Measurements from ENCODE around the gene CNGA3. TPM values are rescaled to one million over a fixed set of nuclear protein-coding genes. Genes with fewer than 3 reads are reported as not detected.
A peak's percentile ranks its signal among the peaks of the same experiment; 100 is the strongest.

Gene CNGA3
- total RNA-seq: under 1 TPM in 1 of 4 donors, not detected in 3; 0.09 TPM

DNA sequence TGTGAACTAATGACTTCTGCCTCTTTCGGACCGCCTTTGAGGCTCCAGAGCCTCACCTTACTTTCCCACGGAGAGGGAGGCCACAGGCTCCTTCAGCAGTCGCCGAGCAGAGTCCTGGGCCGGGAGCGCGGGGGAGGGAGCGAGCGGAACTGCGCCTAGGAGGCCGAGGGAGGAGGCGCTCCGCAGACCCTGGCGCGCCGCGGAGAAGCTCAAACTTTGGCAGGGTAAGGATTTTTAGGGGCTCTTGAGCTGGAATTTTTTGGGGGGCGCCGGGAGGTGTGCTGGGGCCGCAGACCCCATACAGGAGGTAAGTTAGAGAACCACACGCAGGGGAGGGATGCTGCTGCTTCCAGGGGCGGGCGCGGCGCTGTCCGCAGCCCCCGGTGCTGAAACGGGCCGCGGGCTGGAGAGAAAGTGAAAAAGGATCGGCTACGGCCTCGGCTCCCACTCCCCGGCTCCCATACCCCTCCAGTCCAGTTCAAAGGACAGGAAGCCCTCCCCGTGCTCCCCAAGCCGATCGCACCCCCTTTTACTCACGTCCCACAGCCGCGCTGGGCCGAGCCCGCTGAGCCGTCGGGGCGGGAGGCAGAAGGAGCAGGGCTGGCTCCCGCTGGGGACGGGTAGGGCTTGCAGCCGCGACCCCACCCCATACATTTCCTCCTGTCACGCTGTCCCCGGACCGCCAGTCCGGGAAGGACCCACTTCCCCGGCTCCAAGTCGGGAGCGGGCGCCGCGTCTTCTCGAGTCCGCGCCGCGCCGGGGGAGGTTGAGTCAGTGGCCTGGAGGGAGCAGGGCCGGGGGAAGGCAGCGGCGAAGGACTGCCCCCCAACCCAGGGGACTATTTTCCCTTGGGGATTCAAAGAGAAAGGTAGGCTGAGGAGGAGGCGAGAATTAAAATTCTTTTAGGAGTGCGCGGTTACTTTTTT, at the start of gene CNGA3:
TSS of gene CNGA3 (plus strand) at position 146 of the 926 bp plus-strand sequence. CDS start 23,520 bp downstream, outside the sequence.
- no peak within 1 kb of the TSS for H3K27ac ChIP-seq
- ATAC-seq (no peak), DNase-seq (no peak)
- H3K9me3 ChIP-seq: no peaks in the 10 kb centered on the region
- intact Hi-C loops (cut with DNase I; ENCODE audit: low total_unique reads) (no loop called here), in situ Hi-C loops (cut with MboI; ENCODE audit: low sequenced_read_pairs in 4 of 4) (no loop called here)
- H3K27me3 ChIP-seq: peaks cover 42 to 53% (median 49%) of the 10 kb centered on the region in 3 donors
- H3K36me3 ChIP-seq: no peaks in the 10 kb centered on the region
- peak within 1 kb of the TSS in 2 of 4 donors; percentile 7 to 28 for H3K4me3 ChIP-seq
- H3K4me1 ChIP-seq: no peaks in the 10 kb centered on the region
- TF ChIP-seq, protein P1, sequence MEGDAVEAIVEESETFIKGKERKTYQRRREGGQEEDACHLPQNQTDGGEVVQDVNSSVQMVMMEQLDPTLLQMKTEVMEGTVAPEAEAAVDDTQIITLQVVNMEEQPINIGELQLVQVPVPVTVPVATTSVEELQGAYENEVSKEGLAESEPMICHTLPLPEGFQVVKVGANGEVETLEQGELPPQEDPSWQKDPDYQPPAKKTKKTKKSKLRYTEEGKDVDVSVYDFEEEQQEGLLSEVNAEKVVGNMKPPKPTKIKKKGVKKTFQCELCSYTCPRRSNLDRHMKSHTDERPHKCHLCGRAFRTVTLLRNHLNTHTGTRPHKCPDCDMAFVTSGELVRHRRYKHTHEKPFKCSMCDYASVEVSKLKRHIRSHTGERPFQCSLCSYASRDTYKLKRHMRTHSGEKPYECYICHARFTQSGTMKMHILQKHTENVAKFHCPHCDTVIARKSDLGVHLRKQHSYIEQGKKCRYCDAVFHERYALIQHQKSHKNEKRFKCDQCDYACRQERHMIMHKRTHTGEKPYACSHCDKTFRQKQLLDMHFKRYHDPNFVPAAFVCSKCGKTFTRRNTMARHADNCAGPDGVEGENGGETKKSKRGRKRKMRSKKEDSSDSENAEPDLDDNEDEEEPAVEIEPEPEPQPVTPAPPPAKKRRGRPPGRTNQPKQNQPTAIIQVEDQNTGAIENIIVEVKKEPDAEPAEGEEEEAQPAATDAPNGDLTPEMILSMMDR (IDR thresholded peaks at IDR 0.05 in 4 of 5, conservative IDR thresholded peaks at IDR 0.05 in 1 of 5): no peak
- no peak for TF ChIP-seq POLR2A (IDR thresholded peaks at IDR 0.05)

DNA sequence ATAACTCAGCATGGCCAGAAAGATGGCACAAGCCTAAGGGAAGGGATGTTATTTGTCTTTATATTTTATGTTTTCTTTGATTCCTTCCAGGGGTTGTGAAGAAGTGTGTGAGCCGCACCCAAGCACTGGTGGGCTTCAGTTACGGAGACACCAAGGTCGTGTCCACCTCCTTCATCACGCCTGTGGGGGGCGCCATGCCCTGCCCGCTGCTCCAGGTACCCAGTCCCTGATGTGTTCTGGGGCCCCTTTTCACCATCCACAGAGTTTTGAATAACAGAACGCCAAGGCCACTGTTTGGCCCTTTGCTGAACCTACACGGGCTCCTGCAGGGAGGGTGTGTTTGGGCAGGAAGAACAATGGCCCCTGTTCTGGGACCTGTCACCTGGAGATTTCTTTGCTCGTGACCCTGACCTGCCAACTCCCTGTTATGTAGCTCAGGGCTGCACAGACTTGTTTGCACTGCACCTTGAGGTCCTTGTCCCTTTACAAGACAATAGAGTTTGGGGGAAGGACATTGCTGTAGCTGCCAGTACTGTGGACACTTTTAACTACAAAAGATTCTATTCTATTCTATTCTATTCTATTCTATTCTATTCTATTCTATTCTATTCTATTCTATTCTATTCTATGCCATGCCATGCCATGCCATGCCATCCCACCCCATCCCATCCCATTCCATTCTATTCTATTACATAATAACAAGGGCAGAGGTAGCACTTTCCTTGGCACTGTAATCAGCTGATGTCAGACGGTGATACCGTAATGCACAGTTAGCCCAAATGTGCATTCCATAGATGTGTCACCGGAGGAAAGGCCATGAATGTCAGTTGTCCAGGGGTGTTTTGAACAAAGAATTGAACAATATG, 48.2 kb upstream of the CNGA3 start:
- intact Hi-C loops (cut with DNase I; ENCODE audit: low total_unique reads): no loop called here
- H3K36me3 ChIP-seq: no peaks in the 10 kb centered on the region

DNA sequence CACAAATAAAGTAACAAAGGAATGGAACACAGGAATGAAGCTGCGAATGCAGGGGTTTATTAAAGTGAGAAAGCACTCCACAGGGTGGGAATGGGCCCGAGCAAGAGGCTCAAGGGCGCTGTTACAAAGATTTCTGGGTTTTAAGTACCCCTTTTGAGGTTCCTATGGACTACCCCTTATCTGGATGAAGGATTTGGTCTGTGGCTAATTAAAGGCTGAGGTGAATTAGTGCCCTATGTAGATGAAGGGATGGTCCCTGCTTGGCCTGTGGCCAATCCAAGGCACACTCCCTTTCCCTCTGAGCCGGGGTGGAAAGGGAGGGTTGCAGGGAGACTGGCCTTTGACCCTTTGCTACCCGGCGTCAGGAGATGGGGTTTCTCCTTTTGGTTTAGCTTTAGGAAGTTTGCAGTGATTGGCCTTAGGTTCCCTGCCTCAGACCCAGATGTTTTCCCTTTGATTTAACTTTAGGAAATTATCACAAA, 47.5 kb upstream of the CNGA3 start:
- no peak for DNase-seq
- TF ChIP-seq, protein P1 (IDR thresholded peaks at IDR 0.05 in 4 of 5, conservative IDR thresholded peaks at IDR 0.05 in 1 of 5): no peak
- TF ChIP-seq POLR2A (IDR thresholded peaks at IDR 0.05): no peak
- H3K27me3 ChIP-seq: no peaks in the 10 kb centered on the region
- H3K9me3 ChIP-seq: no peaks in the 10 kb centered on the region
- no peaks in the 10 kb centered on the region for H3K4me1 ChIP-seq
- intact Hi-C loops (cut with DNase I; ENCODE audit: low total_unique reads): no loop called here
- no peak for ATAC-seq
- H3K36me3 ChIP-seq: no peaks in the 10 kb centered on the region
- in situ Hi-C loops (cut with MboI; ENCODE audit: low sequenced_read_pairs in 4 of 4): no loop called here
- no peak overlapping the region for H3K27ac ChIP-seq
- H3K4me3 ChIP-seq: no peak overlapping the region

More for the DNA sequence above, 48.2 kb upstream of the CNGA3 start:
- in situ Hi-C loops (cut with MboI; ENCODE audit: low sequenced_read_pairs in 4 of 4): no loop called here
- no peaks in the 10 kb centered on the region for H3K4me1 ChIP-seq
- no peaks in the 10 kb centered on the region for H3K27me3 ChIP-seq
- H3K4me3 ChIP-seq: no peak overlapping the region
- ATAC-seq (no peak), DNase-seq (no peak)
- H3K27ac ChIP-seq: no peak overlapping the region
- H3K9me3 ChIP-seq: no peaks in the 10 kb centered on the region
- no peak for TF ChIP-seq POLR2A (IDR thresholded peaks at IDR 0.05)

DNA sequence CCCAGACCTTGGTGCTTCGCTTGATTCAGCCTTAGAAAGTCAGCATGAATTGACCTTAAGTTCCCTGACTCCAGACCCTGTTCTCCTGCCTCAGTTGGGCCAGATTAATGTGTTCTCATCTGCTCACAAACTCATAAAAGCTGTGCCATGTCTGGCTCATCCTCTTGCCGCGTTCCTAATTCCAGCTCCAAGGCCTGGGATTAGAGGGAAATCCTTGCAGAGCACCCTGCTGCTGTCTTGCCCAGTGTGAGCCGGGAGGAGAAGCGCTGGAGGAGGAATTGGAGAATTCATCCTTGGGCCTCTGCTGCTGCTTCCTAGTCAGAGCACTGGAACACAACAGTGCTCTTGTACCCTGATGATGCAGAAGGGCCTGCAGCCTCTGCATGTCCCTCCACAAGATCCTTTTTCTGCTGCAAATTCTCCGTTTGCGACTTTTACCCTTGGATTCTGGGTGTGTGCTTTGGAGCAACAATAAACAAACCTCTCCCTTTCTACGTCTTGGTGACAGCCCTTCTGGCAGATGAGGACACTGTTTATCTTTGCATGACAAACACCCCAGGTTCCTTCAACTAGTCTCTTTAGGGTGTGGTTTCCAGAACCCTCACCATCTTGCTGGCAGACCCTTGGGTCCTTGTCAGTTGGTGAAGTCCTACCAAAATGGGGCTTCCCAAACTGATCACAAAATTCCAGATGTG, 46.9 kb upstream of the CNGA3 start:
- H3K4me1 ChIP-seq: no peaks in the 10 kb centered on the region
- H3K9me3 ChIP-seq: no peaks in the 10 kb centered on the region
- in situ Hi-C loops (cut with MboI; ENCODE audit: low sequenced_read_pairs in 4 of 4): no loop called here
- H3K27ac ChIP-seq: no peak overlapping the region
- H3K4me3 ChIP-seq: no peak overlapping the region
- ATAC-seq: no peak
- no peaks in the 10 kb centered on the region for H3K27me3 ChIP-seq
- intact Hi-C loops (cut with DNase I; ENCODE audit: low total_unique reads): no loop called here
- no peak for TF ChIP-seq POLR2A (IDR thresholded peaks at IDR 0.05)
- TF ChIP-seq, protein P1 (IDR thresholded peaks at IDR 0.05 in 4 of 5, conservative IDR thresholded peaks at IDR 0.05 in 1 of 5): no peak
- DNase-seq: no peak
- no peaks in the 10 kb centered on the region for H3K36me3 ChIP-seq

Data from gastrocnemius medialis (tissue), 4 donors.